CD4-positive, alpha-beta T cell treated with Interleukin-6 at 100 ng/mL for 8 hours (primary cell): ENCODE measurements around the gene PITX3.
"Not testable (repeated sequence)": the region's sequence is repeated elsewhere in the genome, so short reads cannot be mapped to it uniquely, and the experiment has no call there.

Experiments used
- DNase-seq: peaks from one replicate; pipeline ENCODE4 v3.0.0-alpha.2; 2020; ENCODE audit warnings: mixed read lengths, low spot score

Gene PITX3

DNA sequence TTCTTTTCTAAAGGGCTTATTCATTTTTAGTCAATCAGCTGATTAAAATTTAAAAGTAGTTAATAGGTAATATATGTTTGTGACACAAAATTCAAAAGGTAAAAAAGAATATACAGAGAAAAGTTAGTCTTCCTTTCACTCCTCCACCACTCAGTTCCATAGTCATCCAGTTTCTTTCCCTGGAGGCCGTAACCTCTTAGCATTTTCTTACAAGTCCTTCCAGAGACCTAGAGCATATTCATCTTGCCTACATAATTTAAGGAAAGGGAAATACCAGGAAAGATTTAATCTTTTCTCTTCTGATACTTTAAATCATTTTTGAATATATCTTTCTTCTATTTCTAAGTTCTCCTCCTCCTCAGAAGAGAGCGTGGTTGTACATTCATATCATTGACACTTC, 14.1 kb upstream of the PITX3 start:
- DNase-seq: no peak

GRCh38 chr10:102254426-102254825, 13.1 kb upstream of the PITX3 start:
- no peak for DNase-seq

DNA sequence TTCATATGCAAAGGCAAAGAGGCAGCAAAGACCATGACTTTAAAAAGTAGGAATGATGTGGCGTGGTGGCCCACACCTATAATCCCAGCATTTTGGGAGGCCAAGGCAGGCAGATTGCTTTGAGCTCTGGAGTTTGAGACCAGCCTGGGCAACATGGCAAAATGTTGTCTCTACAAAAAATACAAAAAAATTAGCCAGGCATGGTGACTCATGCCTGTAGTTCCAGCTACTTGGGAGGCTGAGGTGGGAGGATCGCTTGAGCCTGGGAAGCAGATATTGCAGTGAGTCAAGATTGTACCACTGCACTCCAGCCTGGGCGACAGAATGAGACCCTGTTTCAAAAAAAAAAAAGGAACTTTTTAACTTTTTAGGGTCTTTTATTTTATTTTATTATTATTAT, 11.2 kb upstream of the PITX3 start:
- not testable (repeated sequence) for DNase-seq

GRCh38 chr10:102247734-102248133, 6.4 kb upstream of the PITX3 start:
- DNase-seq: no peak

DNA sequence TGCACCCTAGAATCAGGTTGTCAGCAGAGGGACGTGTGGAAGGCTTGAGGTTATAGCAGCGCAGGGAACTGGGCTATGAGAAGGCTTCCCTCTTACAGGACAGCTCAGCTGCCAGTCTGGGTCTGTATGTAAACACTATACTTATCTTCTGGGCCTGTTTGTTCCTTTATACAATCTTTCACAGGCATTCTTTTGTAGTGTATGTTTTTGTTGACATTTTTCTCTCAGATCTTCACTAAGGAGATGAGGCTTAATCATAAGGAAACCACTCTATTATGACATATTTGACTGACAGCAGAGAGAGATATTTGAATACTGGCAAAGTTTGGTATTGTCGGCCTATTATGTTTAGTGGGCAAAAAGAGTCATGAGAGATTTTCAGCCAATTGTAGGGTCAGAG, 4.9 kb upstream of the PITX3 start:
- no peak for DNase-seq

GRCh38 chr10:102245932-102246251, 4.6 kb upstream of the PITX3 start:
- no peak for DNase-seq

GRCh38 chr10:102245082-102245931, 4.0 kb upstream of the PITX3 start, which contains the start of gene GBF1:
Gene GBF1, plus strand, starts transcription at chr10:102245532. Its CDS starts 13,407 bp downstream, at chr10:102258939.
- peak; percentile 97 for DNase-seq

DNA sequence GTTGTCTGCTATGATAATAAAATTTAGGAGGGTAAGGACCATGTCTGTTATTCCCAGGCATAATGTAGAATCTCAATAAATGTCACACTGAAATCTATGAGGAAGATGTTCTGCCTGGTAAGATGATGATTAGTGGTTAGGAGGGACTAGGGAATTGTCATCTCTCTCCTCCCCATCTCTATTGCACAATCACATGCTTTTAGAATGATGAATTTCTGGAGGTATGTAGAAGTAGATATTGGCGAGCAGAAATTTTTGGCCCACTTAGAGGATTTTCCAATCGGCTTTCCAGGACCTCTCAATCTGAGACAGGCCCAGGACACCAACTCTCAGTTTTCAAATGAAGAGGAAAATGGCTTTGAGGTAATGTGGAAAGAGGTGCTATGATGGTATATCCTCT, 2.0 kb upstream of the PITX3 start:
- no peak for DNase-seq

DNA sequence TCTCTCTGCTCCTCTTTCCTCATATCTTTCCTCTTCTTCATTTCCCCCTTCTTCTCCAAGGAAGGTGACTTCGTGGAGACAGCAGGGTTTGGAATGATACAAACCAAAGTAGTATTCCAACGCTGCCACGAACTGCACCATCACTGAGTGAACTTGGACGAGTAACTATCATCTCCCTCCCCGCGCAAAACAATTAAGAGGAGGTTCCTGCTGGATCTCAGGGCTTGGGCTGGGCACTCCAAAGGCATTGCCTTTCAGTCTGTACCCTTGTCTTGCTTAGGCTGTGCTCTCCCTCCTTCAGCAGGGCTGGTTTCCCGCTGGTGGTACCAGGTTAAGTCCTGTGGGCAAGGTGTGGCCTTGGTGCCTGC, 790 bp upstream of the PITX3 start:
- no peak for DNase-seq

DNA sequence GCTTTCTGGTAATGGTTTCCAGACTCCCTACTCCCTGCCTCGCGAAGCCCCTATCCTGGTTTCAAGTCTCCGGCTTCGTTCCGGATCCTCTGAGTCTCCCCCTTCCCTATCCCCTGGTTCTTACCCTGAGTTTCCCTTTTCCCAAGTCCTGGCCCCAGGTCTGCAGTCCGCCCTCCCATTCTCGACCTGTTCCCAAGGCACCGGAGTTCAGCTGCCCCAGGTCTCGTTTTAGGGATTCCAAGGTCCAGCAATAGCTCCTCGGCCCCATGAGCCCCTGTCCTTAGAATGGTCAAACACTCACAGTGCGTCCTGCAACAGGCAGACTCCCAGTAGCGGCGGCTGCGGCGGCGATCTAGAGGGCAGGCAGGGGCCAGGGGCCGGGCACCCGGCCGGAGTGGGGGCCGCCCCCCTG, 274 bp downstream of the PITX3 start:
- DNase-seq: no peak

GRCh38 chr10:102240467-102241031, 763 bp downstream of the PITX3 start:
- no peak for DNase-seq

DNA sequence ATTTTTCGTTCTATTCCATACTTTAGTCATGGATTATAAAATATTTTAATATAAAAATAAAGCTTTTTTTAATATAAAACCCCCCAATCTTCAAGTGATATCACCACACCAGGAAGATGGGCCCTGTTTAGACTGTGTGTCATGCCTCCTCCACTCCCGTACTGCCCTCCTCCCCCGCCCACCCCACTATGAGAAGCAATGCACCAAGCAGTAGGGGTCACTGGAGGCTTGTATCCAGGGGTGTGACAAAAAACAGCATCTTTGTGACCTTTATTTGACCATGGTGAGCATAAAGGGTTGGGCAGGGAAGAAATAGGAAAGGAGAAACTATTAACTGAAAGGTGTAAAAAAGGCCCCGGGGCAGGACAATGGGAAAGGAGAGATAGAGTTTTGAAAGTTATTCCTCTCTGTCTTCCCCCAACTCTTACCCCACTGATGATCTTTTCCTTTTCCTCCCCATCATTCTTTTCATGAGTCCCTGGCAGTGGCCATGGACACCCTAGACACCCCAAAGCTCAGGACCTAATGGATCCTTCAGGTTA, 3.5 kb downstream of the PITX3 start:
- no peak for DNase-seq

- no peak for DNase-seq
Measured at GRCh38 chr10:102236006-102236405, 5.3 kb downstream of the PITX3 start.

GRCh38 chr10:102235598-102235920, 5.8 kb downstream of the PITX3 start:
- DNase-seq: no peak

DNA sequence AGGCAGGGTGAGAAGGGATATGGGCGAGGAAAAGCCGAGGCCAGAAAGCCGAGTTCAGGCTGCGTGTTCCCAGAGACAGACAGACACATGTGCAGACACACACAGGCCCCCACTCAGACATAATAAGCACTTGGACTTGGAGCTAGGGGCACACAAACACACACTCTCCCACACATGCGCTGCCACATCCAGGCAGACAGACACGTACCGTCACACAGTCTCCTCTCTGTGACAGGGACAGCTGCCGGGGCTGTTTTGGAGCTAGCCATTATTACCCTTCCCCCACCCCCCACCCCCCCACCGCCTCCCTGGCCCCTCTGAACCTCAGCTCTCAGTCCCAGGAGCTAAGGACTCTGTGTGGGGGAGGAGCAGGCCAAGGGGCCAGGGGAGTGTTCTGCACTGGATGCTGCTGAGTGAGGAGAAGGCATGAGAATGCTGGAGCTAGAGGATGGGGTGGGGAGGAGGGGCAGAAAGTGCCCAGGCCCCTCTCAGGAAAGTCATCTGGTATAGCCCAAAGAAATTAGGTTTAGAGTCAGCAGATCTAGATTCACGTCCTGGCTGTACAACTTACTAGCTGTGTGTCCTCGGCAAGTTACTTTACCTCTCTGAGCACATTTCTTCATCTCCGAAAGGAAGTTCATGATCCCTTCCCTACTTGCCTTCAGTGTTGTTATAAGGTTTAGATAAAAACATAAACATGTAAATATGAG, 6.3 kb downstream of the PITX3 start:
- no peak for DNase-seq

DNA sequence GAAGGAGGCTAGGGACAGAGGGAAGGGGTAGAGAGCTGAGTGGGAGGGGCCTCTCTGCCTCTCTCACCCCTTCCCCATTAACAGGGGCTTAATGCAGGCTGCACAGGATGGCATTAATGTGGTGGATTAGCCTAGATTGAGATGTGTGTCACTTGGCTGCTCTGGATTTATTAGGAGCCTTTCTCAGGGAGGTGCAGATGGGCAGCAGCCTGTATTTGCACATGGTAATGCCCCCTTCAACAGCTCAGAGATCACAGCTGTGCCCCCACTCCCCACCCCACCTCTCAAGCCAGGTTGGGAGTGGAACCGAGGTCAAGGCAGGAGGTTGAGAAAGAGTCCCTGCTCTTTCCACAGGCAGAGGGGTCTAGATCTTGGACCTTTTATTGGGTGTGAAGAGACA, 7.3 kb downstream of the PITX3 start:
- DNase-seq: no peak

DNA sequence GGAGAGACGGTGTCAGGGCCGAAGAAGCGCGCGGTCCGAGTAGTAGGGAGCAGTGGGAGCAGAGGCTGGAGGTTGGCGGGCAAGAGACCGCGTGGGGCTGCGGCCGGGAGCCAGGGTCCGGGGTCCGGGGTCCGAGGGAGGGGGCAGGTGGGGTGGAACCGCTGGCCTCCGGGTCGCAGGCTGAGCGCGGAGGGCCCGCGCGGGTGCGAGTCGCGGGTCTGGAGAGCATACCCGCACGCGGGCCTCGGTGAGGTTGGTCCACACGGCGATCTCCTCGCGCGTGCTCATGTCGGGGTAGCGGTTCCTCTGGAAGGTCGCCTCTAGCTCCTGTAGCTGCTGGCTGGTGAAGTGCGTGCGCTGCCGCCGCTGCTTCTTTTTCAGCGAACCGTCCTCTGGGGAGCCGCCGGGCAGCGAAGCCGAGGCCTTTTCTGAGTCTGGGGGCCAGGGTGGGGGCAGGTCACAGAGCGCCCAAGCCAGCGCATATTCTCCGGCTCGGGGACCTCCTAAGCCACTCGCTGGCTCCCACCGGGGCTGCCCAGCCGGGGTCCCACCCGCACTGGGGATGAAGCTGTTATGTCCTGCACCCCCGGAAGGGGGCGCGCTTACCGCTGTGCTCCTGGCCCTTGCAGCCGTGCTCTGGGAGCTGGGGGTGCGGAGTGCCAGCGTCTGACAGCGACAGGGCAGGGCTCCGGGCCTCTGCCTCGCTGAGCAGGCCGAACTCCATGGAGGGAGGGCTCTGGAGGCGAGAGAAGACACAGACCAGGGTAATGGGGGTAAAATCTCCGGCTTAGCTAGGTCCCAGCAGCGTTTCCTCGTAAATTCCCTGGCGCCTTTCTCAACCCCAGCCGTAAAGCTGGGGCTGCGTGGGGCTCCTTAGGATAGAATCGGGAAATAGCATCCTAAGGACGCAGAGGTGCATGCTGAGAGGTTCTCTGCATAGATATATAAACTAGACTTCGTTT, 9.7 kb downstream of the PITX3 start:
- peak; percentile 40 for DNase-seq

DNA sequence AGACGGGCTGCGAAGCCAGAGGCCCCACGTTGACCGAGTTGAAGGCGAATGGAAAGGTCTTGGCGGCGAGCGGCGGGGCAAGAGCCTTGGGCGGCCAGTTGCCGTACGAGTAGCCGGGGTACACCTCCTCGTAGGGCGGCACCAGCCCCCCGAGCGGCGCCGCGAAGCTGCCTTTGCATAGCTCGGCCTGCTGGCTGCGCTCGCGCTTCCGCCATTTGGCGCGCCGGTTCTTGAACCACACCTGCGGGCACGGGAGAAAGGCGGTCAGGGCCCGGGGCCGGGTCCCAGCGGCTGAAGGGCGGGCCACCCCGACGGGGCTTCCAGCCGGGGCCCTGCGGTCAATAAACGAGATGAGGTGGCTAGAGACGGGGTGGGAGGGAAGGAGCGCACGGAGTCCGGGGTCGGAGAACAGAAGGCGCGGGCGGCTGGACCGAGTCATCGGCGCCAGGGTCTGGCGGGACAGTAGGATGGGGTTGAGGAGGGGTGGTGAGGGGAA, 10.4 kb downstream of the PITX3 start:
- DNase-seq: peak; percentile 33

DNA sequence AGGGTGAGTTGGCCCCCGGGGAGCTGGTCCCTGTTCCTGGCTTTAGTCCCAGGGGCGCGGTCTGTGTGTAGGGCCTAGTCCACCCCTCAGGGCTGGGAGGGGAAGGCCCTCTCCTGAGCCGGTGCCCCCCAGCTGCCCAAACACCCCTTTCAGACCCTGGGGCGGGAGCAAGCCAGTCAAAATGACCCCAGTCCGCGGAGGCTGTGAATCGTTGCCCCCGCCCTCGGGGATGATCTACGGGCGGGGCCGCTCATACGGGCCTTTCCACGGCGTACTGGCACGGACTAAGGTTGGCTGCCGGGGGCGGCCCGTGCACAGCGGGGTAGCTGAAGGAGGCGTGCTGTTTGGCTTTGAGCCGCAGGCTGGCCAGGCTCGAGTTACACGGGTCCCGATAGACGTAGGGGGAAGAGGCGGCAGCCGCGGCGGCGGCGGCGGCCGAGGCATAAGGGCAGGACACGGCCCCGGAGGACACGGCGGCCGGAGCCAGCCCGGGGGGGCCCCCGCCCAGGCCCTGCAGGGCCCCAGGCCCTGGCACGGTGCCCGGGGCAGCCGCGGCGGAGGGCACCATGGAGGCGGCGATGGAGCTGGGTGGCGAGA, 10.9 kb downstream of the PITX3 start:
- DNase-seq: no peak

GRCh38 chr10:102229810-102230263, 11.5 kb downstream of the PITX3 start:
- peak; percentile 83 for DNase-seq

- no peak for DNase-seq
Measured at GRCh38 chr10:102227050-102227449, 14.3 kb downstream of the PITX3 start.
